VCaP (cell line): ENCODE measurements around the gene CTNNA3.

Source experiments
- H3K27ac ChIP-seq: fragments of 450-650 bp; 2 replicates; pipeline ENCODE4 v1.5.1; 2017
- TF ChIP-seq, protein P1 (sequence below): fragments of 450-650 bp; conservative IDR thresholded peaks from 2 replicates; pipeline ENCODE4 v1.5.1; 2017; ENCODE audit warnings: mild to moderate bottlenecking, moderate library complexity

The CTNNA3 gene

DNA sequence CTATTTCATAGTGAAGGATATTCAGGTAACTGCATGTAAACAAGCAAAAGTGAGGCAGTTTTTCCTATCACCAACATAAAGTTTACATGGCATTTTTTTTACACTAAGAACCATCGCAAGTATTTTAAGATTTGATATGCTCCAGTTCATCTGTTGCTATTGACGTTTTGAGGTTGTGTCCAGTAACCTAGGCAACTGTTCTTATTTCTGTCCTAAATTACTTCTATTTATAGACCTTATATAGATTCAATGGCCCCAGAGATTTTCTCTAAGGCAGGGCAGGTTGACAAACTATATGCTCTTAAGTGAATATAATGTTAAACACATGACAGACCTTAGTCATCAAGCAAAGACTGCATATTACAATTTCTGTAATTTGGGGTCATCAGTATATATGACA is 1600.4 kb downstream of the CTNNA3 start:
- TF ChIP-seq, protein P1, sequence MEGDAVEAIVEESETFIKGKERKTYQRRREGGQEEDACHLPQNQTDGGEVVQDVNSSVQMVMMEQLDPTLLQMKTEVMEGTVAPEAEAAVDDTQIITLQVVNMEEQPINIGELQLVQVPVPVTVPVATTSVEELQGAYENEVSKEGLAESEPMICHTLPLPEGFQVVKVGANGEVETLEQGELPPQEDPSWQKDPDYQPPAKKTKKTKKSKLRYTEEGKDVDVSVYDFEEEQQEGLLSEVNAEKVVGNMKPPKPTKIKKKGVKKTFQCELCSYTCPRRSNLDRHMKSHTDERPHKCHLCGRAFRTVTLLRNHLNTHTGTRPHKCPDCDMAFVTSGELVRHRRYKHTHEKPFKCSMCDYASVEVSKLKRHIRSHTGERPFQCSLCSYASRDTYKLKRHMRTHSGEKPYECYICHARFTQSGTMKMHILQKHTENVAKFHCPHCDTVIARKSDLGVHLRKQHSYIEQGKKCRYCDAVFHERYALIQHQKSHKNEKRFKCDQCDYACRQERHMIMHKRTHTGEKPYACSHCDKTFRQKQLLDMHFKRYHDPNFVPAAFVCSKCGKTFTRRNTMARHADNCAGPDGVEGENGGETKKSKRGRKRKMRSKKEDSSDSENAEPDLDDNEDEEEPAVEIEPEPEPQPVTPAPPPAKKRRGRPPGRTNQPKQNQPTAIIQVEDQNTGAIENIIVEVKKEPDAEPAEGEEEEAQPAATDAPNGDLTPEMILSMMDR, result no peak

DNA sequence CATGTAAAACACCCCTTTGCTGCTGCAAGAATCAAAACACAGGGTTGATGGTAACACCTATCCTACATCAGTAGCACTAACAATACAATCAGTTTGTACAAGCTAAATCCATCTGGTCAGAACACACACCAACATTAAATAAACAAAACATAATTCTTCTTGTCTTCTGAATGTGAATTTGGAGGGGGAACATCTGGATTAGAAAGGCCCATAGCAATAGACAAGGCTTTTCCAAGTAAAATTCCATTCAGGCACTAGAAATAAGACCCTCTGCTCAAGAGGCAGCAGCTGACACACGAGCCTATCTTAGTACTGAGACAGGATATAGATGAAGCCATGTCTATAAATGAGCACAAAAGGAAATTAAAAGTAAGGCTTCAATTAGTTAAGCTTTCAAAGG is 1610.1 kb downstream of the CTNNA3 start:
- no peak overlapping the region for H3K27ac ChIP-seq
- TF ChIP-seq, protein P1, result no peak

More for the DNA sequence above, 1600.4 kb downstream of the CTNNA3 start:
- no peak overlapping the region for H3K27ac ChIP-seq

DNA sequence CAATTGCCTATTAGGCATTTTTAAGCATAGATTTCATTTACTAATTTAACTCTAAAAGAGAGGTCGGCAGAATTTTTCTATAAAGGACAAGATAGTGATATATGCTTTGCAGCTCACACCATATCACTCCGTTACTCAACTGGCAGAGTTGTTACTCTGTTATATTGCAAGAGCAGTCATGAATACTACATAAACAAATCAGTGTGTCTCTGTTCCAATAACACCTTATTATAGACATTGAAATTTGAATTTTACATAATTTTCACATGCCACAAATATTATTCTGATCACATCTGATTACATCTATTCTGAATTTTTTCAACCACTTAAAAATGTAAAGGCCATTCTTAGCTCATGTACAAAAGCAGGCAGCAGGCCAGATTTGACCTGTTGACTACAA is 1624.1 kb downstream of the CTNNA3 start:
- TF ChIP-seq, protein P1, result no peak
- H3K27ac ChIP-seq, result no peak overlapping the region

DNA sequence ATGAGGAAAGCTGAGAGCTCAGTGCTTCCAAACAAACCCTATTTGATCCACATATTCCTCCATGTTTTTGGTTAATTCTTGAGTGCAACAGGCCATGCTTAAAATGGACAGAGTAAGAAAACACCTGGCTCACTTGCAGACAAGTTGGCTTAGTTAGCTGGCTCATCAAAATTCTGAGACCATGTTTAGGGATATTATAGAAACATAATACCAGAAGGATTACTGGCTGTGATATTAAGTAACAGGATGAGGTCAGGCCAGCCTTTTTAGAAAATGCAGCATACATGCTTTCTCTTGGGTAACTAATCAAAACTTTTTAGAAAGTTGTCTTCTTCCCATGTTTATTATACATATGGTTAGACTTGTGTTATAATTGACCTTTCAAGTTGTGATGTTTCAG is 1637.4 kb downstream of the CTNNA3 start:
- TF ChIP-seq, protein P1, result no peak
- no peak overlapping the region for H3K27ac ChIP-seq

DNA sequence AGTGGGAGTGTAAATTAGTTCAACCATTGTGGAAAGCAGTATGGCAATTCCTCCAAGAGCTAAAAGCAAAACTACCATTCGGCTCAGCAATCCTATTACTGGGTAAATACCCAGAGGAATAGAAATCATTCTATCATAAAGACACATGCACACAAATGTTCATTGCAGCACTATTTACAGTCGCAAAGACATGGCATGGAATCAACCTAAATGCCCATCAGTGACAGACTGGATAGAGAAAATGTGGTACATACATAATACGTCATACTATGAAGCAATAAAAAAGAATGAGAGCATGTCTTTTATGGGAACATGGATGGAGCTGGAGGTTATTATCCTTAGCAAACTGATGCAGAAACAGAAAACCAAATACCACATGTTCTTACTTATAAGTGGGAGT is 1646.7 kb downstream of the CTNNA3 start:
- TF ChIP-seq, protein P1, result no peak

DNA sequence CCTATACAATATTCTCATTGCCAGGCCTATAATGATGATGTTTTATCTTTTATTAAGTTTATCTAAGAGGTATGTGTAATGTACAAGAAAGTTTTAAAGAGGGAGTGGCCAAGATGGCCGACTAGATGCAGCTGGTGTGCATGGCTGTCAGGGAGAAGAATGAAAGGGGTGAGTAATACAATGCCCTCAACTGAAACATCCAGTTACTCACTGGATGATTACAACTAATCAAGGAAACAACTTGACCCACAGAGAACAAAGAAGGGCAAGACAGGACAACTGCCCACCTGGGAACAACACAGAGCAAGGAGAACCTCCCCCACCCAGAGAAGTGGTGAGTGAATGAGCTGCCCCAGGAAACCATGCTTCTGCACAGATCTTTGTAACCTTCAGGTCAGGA is 1650.1 kb downstream of the CTNNA3 start:
- TF ChIP-seq, protein P1, result no peak

More for the DNA sequence above, 1646.7 kb downstream of the CTNNA3 start:
- H3K27ac ChIP-seq, result no peak overlapping the region

DNA sequence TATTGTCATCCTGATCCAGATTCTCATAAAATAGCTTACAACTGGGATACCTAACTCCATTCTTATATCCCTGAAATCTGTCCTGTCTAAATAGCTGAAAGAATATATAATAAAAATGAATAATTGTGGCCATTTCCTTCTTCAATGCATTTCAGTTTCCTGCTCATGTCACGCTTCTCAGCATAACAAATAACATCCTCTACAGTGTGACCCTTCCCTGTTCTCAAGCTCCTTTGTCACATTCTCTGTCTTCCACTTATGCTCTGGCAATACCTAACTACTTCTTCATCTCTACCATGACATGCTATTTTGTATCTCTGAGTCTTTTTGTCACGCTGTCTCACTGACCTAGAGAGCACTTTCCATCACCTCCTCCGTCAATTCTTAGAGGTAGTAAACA is 1654.2 kb downstream of the CTNNA3 start:
- H3K27ac ChIP-seq, result no peak overlapping the region
- TF ChIP-seq, protein P1, result no peak

More for the DNA sequence above, 1650.1 kb downstream of the CTNNA3 start:
- H3K27ac ChIP-seq, result no peak overlapping the region

DNA sequence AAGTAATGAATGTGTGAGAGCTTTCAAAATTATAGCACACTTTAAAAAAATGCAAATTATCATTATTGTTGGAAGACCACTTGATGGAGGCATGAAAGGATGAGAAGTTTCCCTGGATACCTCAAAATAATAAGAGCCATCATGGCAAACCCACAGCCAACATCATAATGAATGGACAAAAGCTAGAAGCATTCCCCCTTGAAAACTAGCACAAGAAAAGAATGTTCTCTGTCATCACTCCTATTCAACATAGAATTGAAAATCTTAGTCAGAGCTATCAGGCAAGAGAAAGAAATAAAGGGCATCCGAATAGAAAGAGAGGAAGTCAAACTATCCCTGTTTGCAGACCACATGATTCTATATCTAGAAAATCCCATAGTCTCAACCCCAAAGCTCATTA is 1657.4 kb downstream of the CTNNA3 start:
- TF ChIP-seq, protein P1, result no peak
- H3K27ac ChIP-seq, result no peak overlapping the region
